ENCODE measurements around the gene STK39.
"Not testable (repeated sequence)": the region's sequence is repeated elsewhere in the genome, so short reads cannot be mapped to it uniquely, and the experiment has no call there.

STK39 gene

DNA sequence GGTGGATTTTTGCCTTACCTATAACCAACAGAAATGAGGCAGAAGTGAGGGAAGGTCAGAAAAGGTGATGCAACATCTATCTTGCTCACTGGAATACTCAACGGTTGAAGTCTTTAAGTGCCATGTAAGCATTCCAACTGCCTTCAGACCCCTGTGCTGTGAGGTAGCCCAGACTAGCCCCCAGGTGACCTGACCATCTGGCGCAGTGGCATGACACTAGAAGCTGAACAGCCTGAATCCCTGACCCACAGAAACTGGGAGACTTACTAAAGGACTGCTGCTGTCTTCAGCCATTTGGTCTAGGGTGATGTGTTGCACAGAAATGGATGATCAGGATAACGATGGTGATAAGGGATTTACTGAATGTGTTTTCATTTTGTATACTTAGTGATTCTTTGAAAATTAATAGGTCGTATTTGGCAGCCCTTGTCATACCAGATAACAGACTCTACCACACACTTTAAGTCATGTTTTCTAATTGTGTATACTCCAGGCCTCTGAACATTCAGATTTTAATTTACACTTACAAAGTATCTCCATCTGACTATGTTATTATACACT, 161.5 kb downstream of the STK39 start:
- DNase-seq = no peak

- DNase-seq = no peak
These were observed 163.1 kb downstream of the STK39 start for GRCh38 chr2:168084288-168084687.

DNA sequence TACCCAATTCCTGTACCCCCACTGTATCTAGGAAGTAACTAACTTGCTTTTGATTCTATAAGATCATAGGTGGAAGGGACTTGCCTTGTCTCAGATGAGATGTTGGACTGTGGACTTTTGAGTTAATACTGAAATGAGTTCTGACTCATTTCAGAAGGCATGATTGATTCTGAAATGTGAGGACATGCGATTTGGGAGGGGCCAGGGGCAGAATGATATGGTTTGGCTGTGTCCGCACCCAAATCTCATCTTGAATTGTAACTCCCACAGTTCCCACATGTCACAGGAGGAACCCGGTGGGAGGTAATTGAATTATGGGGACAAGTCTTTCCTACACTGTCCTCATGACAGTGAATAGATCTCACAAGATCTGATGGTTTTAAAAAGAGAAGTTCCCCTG, 165.9 kb downstream of the STK39 start:
- not testable (repeated sequence) for DNase-seq

DNA sequence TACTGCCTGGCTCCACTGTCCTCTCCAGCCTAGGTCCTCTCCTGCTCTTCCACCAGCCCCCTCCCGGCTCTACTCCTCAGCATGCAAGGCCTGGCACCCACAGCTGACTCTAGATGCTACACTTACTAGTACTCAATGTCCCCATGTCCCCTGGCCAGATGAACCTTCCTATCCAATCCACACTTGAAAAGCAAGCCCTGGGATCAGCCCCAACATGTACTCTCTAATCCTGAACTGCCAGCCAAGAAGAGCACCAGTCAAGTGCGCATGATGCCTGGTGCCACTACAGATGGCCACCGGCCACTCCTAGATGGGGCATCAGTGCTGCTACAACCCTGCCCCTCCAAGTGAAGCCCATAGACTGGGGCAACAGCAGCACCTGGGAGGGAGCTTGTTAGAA, 168.2 kb downstream of the STK39 start:
- DNase-seq = no peak

DNA sequence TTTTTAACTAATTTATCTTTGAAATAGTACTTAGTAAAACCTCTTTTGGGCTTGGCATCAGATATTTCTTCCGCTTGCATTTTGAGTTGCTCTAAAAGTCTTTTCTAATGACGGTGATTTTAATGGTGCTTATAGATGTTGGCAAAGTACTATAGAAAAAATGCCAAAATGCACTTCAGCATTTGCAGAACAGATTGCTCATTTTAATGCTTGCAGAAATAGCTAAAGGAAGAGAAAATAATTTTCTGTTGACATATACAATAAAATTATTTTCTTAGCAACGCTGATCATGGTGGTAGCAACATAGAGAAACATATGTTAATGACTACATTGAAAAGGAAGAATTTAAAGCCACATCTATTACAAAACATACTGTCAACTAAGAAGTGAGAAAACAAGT, 170.7 kb downstream of the STK39 start:
- no peak for DNase-seq

- no peak for DNase-seq
These were observed 171.9 kb downstream of the STK39 start for GRCh38 chr2:168075446-168075845.

DNA sequence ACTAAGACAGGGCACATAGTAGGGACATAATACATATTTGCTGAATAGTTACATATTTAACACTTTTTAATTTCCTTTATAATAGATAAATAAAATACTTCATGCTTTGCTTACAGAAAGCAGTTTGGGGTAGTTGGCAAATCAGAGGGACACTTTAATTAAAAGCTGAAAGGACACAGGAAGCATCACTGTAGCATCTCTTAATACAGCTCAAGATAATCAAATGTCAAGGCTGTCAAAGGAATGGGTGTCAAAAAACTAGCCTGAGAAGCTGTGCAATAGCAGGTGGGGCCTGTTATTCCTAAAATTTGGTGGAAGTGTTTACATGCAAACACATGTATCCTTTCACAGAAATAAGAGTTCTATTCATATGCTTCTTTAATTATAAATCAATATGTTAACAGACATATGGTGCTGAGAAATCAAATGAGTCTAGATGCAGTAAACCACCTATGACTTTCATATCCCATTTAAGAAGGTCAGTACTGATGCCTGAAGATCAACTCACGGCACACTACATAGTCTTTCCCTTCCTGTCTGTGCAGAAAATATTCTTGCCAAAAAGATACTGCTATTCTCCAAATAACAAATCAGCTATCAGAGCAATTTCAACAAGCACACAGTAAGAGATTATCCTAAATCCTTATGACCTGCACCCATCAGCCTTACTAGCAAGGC, 174.6 kb downstream of the STK39 start:
- DNase-seq = no peak

DNA sequence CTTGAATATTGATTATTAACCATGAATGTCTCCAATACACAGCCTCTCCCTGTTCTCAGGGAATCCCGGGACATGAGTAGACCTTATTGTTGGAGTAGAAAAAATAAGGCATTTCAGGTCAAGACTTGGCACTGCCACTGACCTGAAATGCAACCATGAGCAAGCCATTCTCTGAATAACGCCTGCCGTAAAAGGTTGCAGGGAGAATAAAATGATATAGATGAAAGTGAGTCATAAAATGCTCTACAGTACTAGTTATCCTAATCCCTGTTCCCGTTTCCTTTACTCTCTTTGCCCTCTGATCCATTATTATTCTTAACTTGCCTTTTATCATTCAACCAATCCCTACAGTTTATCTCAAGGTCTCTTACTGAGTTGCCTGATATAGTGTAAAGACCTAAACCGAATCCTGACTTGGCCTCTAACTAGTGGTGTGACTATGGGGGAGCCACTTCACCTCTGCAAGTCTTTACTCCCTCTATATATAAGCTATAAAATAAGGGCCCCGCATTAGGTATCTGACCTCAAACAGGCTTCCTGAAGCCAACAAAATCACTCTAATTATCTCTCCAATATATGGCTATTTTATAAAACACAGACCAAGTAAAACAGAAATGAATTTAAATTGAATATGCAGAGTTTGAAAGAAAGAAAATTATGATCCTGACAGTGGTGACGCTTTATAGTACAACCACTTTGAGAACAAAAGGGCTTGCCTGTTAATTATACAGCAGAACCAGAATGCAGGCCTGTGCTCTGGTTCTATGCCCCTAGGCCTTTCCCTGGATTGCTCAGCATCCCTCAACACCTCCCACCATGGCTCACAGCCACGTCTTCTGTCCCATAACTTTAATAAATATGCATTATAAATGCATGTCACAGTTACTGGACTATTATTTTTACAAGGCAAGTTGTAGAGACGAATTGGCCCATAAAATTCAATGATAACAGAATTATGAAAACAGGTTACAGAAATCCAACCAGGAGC, 183.1 kb downstream of the STK39 start:
- DNase-seq = no peak

DNA sequence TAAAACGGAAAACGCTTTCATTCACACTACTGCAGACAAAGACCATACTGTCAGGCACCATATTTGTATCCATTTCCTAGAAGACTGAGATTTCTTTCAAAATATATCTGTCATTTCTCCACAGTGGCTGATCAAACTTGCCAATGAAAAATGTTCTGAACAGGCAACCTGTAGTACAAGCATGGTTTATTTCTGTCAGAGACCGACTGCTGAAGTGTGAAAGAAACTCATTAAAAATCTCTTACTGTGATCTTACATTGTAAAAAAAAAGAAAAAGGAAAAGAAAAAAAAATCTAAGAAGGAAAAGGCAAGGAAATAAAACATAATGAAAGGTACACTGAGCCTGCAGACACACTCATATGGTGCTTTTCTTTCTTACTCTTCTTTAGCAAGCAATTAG, 184.5 kb downstream of the STK39 start:
- DNase-seq = no peak

DNA sequence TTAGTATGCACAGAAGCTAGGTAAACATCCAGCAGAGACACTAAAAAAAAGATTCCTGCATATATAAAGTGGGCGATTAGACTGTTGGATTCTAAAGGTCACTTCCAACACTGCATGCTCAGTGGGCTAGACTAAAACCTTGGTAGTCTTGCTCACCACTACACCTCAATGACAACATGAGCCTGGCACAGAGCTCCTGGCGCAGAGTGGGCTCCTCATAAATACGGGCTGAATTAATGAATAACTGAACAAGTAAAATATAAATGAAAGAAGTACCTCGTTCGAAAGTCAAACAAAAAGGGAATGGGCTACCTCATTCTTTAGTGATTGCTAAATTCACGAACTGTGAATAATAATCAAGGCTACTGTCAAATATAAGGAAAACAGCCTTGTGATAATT, 185.3 kb downstream of the STK39 start:
- DNase-seq = no peak

DNA sequence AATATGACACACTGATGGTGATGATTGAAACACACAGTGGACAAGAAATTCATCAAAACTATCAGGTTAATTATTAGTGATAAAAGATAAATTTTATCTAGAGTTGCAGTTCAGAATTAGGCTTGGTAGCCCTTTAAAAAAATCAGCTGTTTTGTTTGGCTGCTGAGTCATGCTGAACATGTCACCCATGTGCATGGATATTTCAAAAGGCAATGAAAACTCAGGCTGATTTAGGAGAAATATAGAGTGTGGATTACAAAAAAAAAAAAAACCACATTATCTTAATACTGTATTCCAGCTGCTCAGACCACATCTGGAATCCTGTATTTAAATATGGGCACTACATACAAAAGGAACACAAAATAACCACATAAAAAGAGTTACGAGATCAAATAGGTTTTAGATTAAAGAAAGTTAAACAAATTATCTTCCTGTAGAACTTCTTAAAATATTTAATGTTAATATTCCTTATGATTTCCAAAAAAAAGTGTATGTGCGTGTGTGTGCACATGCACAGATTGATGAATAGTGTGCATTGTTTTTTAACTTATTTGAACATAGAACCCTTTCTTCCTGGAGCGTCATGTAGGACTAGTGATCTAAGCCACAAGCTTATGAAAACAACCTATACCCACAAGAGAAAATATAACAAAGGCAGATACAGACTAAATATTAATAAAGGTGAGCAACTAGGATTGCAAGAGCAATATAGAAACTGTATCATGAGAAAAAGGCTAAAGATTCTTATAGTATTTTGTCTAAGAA, 186.2 kb downstream of the STK39 start:
- DNase-seq = no peak

GRCh38 chr2:168059758-168060157, 187.6 kb downstream of the STK39 start:
- DNase-seq = no peak

GRCh38 chr2:168058675-168059074, 188.7 kb downstream of the STK39 start:
- DNase-seq = no peak

- DNase-seq = no peak
These were observed 191.1 kb downstream of the STK39 start for GRCh38 chr2:168056242-168056787.

- no peak for DNase-seq
These were observed 192.7 kb downstream of the STK39 start for GRCh38 chr2:168054657-168055056.

GRCh38 chr2:168053676-168054075, 193.7 kb downstream of the STK39 start:
- DNase-seq = no peak

GRCh38 chr2:168052773-168053172, 194.6 kb downstream of the STK39 start:
- DNase-seq = no peak

DNA sequence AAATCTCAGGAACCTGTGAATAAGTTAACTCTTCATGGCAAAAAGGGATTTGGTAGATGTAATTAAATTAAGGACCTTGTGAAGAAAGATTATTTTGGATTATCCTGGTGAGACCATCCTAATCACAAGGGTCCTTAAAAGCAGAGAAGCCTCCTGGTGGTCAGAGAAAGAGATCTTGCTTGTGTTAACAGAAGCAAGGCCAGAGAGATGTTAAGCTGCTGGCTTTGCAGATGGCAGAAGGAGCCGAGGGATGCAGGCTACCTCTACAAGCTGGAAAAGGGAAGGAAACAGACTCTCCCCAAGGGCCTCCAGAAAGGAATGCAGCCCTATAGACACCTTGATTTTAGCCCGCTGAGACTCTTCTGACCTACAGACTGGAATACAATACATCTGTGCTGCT, 197.0 kb downstream of the STK39 start:
- DNase-seq = no peak

- DNase-seq = no peak
These were observed 197.8 kb downstream of the STK39 start for GRCh38 chr2:168049609-168050008.

DNA sequence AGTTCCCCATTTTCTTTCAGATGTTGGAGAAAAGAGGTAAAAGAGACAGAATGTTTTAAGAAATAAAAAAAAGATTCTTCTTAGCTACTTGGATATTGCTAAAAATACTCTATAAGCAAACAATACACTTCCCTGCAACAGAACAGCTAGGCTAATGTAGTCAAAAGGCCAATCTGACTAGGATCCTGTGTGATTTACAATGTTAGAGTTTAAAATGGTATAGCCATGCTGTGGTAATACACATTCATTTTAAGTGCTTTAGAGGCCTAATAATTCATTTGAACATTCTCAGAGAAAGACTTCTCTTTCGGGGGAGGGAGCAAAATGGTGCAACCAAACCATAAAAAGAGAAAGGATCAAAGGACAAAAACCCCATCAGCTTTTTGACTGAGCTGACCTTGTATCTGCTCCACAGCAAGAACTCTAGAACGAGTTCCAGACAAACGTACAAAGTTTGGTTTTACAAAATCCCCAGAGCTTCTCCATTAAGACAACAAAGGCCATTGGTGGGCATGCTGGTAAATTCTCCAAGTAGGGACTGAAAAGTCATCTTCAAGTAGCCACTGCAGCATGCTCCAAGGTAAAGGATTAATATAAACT, 200.2 kb downstream of the STK39 start:
- no peak for DNase-seq

DNA sequence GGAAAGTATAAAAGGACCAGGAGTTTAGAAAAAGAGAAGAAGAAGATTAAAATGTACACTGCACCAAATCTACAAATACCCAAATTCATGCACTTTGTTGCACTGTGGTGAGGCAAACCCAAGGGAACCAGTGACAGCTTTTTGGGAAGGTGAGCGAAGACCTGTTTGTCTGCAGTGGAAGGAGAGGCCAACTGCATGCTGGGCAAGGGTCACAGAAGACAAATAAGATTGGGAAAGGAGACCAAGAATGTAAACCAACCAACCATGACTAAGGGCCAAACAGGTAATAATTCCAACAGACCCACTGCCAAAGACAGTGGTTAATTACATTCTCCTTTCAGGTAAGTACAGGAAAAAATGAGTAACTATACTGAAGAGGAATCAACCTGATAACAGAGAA, 202.8 kb downstream of the STK39 start:
- DNase-seq = no peak

DNA sequence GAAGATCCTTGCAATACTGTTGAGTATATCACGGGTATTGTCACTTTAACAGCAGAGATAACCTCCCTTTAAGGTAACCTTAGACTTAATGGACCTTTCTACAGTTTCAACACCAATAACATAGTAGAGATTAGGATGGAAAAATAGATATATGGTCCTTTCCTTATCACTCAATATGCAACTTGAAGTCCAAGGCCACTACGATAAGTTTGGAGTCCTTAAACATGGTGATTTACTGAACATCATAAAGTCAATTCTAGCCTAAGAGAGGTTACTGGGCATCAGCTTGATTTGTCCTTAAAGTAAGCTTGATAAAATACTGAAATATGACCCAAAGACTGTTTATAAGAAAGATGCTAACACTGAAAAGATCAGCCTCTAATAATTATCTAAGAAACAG, 203.2 kb downstream of the STK39 start:
- DNase-seq = no peak

Data from right kidney (tissue), 1 donor.